Measurements from ENCODE around the gene DOCK3.

- TF ChIP-seq EZH2 (IDR thresholded peaks at IDR 0.05), result no peak
- no peak for TF ChIP-seq POLR2AphosphoS5 (IDR thresholded peaks at IDR 0.05; ENCODE audit: borderline replicate concordance, low read depth, low read length)
- no peak for TF ChIP-seq FOXP2 (optimal IDR thresholded peaks at IDR 0.05; ENCODE audit: control extremely low read depth, extremely low read length, insufficient read depth)
These were observed 632.7 kb downstream of the DOCK3 start for GRCh38 chr3:51307458-51307857.
